NB4 (cell line): ENCODE data around the gene SLC25A18.

ENCODE experiments used
- CTCF ChIP-seq: IDR thresholded peaks from one replicate; pipeline ENCODE4 v1.5.1; 2012; ENCODE audit warnings: low read depth, low read length
- MAX ChIP-seq: IDR thresholded peaks from 2 replicates; pipeline ENCODE4 v1.6.1; 2011; ENCODE audit warnings: low read depth, low read length
- MYC ChIP-seq: IDR thresholded peaks from 2 replicates; pipeline ENCODE4 v1.6.1; 2011; ENCODE audit warnings: low read depth, low read length
- POLR2A ChIP-seq: IDR thresholded peaks from 2 replicates; pipeline ENCODE4 v1.6.1; 2011; ENCODE audit warnings: mild to moderate bottlenecking; ENCODE audit not compliant: insufficient read length; ENCODE audit errors: extremely low read depth

GRCh38 chr22:17537155-17537554 is 26.1 kb upstream of the SLC25A18 start:
- no peak for TF ChIP-seq POLR2A
- no peak for TF ChIP-seq CTCF
- TF ChIP-seq MAX, result no peak
- TF ChIP-seq MYC, result no peak
